OCI-LY7 (cell line): ENCODE data around the gene SS18.

ENCODE experiments used
- EZH2phosphoT487 ChIP-seq: fragments of 200-600 bp; sonication (generic); IDR thresholded peaks from 2 replicates; pipeline ENCODE4 v1.6.1; 2018; ENCODE audit warnings: low read depth, borderline replicate concordance, mild to moderate bottlenecking, mixed run types, antibody characterized with exemption, low read length, moderate library complexity, mixed read lengths
- TF ChIP-seq, protein P1 (sequence below): fragments of 200-600 bp; sonication (generic); conservative IDR thresholded peaks from 2 replicates; pipeline ENCODE4 v1.5.1; 2014; ENCODE audit warnings: mild to moderate bottlenecking, antibody characterized with exemption, low read length, moderate library complexity, mixed read lengths

DNA sequence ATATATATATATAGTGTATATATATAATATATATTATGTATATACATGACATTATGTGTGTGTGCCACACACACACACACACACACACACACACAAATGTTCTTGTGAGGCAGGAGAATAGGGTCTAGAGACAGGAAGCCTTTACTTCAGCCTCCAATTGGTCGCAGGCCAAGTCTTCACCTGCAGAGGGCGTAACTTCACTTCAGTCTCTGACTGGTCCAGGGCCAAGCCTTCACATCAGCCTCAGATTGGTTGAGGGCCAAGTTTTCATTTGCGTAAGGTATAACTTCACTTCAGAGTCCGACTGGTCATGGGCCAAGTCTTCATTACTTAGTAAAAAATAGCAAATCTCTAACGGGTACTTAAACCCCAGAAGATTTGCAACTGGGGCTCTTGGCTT lies 13.2 kb upstream of the SS18 start:
- TF ChIP-seq, protein P1, sequence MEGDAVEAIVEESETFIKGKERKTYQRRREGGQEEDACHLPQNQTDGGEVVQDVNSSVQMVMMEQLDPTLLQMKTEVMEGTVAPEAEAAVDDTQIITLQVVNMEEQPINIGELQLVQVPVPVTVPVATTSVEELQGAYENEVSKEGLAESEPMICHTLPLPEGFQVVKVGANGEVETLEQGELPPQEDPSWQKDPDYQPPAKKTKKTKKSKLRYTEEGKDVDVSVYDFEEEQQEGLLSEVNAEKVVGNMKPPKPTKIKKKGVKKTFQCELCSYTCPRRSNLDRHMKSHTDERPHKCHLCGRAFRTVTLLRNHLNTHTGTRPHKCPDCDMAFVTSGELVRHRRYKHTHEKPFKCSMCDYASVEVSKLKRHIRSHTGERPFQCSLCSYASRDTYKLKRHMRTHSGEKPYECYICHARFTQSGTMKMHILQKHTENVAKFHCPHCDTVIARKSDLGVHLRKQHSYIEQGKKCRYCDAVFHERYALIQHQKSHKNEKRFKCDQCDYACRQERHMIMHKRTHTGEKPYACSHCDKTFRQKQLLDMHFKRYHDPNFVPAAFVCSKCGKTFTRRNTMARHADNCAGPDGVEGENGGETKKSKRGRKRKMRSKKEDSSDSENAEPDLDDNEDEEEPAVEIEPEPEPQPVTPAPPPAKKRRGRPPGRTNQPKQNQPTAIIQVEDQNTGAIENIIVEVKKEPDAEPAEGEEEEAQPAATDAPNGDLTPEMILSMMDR, result peak; percentile 74
- TF ChIP-seq EZH2phosphoT487, result no peak
